ENCODE measurements around the gene E2F6. TPM values are rescaled to one million over a fixed set of nuclear protein-coding genes. Genes with fewer than 3 reads are reported as not detected.

Gene E2F6
- total and polyA plus RNA-seq, 8 donors = 8.7 to 21.7 (median 18.1) TPM

- peaks cover 3 to 12% of the 10 kb centered on the region in 2 donors for H3K4me1 ChIP-seq
- no peak overlapping the region for H3K27ac ChIP-seq
- H3K27me3 ChIP-seq = peaks cover 35 to 74% of the 10 kb centered on the region in 2 donors
- no peaks in the 10 kb centered on the region for H3K9me3 ChIP-seq
- H3K4me3 ChIP-seq = no peak overlapping the region
- DNase-seq (no peak), ATAC-seq (no peak)
- intact Hi-C loops (cut with DNase I) = no loop called here
- no peaks in the 10 kb centered on the region for H3K36me3 ChIP-seq
- TF ChIP-seq, protein P1, sequence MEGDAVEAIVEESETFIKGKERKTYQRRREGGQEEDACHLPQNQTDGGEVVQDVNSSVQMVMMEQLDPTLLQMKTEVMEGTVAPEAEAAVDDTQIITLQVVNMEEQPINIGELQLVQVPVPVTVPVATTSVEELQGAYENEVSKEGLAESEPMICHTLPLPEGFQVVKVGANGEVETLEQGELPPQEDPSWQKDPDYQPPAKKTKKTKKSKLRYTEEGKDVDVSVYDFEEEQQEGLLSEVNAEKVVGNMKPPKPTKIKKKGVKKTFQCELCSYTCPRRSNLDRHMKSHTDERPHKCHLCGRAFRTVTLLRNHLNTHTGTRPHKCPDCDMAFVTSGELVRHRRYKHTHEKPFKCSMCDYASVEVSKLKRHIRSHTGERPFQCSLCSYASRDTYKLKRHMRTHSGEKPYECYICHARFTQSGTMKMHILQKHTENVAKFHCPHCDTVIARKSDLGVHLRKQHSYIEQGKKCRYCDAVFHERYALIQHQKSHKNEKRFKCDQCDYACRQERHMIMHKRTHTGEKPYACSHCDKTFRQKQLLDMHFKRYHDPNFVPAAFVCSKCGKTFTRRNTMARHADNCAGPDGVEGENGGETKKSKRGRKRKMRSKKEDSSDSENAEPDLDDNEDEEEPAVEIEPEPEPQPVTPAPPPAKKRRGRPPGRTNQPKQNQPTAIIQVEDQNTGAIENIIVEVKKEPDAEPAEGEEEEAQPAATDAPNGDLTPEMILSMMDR (IDR thresholded peaks at IDR 0.05) = no peak
These were observed 14.9 kb upstream of the E2F6 start for GRCh38 chr2:11480859-11481258.

- Histone ChIP-seq H3K4me1 (peaks cover 3 to 12% of the 10 kb centered on the region in 2 donors), H3K9me3 (no peaks in the 10 kb centered on the region), H3K36me3 (no peaks in the 10 kb centered on the region), H3K4me3 (no peak overlapping the region), H3K27ac (no peak overlapping the region), H3K27me3 (peaks cover 34 to 70% of the 10 kb centered on the region in 2 donors)
- ATAC-seq (no peak), DNase-seq (no peak)
- intact Hi-C loops (cut with DNase I) = no loop called here
- TF ChIP-seq, protein P1 (IDR thresholded peaks at IDR 0.05) = no peak
These were observed 14.4 kb upstream of the E2F6 start for GRCh38 chr2:11480406-11480805.

DNA sequence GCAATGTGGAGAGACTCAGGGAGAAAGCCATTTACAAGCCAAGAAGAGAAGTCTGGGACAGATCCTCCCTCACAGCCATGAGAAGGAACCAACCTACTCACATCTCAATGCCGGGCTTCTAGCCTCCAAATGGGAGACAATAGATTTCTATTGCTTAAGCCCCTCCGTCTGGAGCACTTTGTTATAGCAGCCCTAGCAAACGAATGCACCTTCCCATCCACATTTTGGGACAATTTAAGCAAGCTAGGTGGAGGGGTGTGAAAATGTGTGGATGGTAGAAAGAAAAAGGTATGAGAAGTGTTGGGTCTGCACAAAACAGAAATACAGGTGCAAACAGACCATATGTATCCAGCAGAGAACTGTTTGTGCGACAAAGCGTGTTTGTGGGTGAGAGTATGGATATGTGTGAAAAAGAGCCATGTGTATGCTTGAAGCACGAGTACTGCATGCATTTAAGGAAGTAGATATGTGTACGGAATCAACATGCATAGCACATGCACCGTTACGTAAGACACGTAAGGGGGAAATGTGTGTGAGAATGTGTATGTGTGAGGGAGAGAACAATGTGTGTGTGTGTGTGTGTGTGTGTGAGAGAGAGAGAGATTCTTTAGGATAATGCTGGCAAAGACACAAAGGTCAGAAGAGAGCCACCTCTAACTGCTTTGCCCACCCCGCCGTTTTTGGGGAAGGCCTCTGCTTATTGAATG lies 13.1 kb upstream of the E2F6 start:
- DNase-seq = no peak
- H3K27me3 ChIP-seq = peaks cover 22 to 56% of the 10 kb centered on the region in 2 donors
- intact Hi-C loops (cut with DNase I) = loop anchor here in 1 of 2 donors (5.0 kb wide), 1 partner anchor 103 kb away; no protein-coding TSS in a partner anchor

GRCh38 chr2:11477994-11478393 lies 12.0 kb upstream of the E2F6 start:
- Histone ChIP-seq H3K4me1 (peaks cover 3 to 10% of the 10 kb centered on the region in 2 donors), H3K27me3 (peaks cover 17 to 46% of the 10 kb centered on the region in 2 donors), H3K4me3 (no peak overlapping the region), H3K9me3 (no peaks in the 10 kb centered on the region), H3K36me3 (no peaks in the 10 kb centered on the region), H3K27ac (no peak overlapping the region)
- peak; percentile 85 for ATAC-seq
- intact Hi-C loops (cut with DNase I) = loop anchor here in 1 of 2 donors (5.0 kb wide), 1 partner anchor 104 kb away; no protein-coding TSS in a partner anchor
- TF ChIP-seq, protein P1 (IDR thresholded peaks at IDR 0.05) = peak; percentile 80 to 81
- peak in 3 of 4 donors; percentile 79 to 90 (median 82) for DNase-seq

More for the DNA sequence above, 13.1 kb upstream of the E2F6 start:
- Histone ChIP-seq H3K36me3 (no peaks in the 10 kb centered on the region), H3K27ac (no peak overlapping the region), H3K9me3 (no peaks in the 10 kb centered on the region), H3K4me1 (peaks cover 3 to 12% of the 10 kb centered on the region in 2 donors), H3K4me3 (no peak overlapping the region)
- no peak for ATAC-seq
- TF ChIP-seq, protein P1 (IDR thresholded peaks at IDR 0.05) = no peak

GRCh38 chr2:11473659-11474433 lies 7.9 kb upstream of the E2F6 start:
- H3K4me1 ChIP-seq = no peaks in the 10 kb centered on the region
- no peak overlapping the region for H3K27ac ChIP-seq
- TF ChIP-seq, protein P1 (IDR thresholded peaks at IDR 0.05) = no peak
- H3K27me3 ChIP-seq = peaks cover 0 to 7% of the 10 kb centered on the region in 2 donors
- intact Hi-C loops (cut with DNase I) = no loop called here
- no peak for ATAC-seq
- H3K9me3 ChIP-seq = no peaks in the 10 kb centered on the region
- no peaks in the 10 kb centered on the region for H3K36me3 ChIP-seq
- no peak for DNase-seq
- no peak overlapping the region for H3K4me3 ChIP-seq

Measured in left lung (tissue), 10 donors.